ENCODE data around the gene SSR3.

DNA sequence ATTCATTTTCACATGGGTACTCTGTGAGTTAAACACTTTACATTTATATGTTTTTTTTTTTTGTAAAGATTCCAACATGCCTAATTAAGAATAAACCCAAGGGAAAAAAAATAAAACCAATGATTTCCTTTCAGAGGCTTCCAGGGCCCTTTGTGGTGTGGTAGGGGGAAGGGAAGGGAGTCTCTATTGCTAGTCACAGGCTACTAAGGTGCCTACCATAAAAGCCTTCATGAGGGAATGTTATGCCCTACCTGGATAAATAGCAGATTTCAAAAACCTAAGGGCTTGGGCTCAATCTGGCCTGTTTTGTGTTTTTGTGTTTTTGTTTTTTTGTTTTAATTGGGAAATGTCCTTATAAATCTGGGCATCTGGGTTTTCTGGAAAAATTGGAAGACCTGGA is 38.9 kb upstream of the SSR3 start:
- TF ChIP-seq POLR2AphosphoS5 (IDR thresholded peaks at IDR 0.05; ENCODE audit: low read depth, low read length), result no peak
- no peak for TF ChIP-seq TAF1 (IDR thresholded peaks at IDR 0.05; ENCODE audit: borderline replicate concordance, insufficient read depth, low read length)
